Measurements from ENCODE around the gene ABLIM1. TPM values are rescaled to one million over a fixed set of nuclear protein-coding genes. Genes with fewer than 3 reads are reported as not detected.

Gene ABLIM1
- total and polyA plus RNA-seq, 4 donors: 20.0 to 135 (median 59.9) TPM

- Histone ChIP-seq H3K4me3 (peak overlapping the region; percentile 33), H3K27ac (ENCODE audit: low read depth in 1 of 2, low read length in 1 of 2) (no peak overlapping the region), H3K9ac (ENCODE audit: insufficient read depth in 1 of 2, low read length in 2 of 2) (peak overlapping the region; percentile 19 to 70), H3K4me1 (ENCODE audit: control insufficient read depth in 5 of 5, insufficient read depth in 5 of 5, low read length in 5 of 5) (peaks cover 0 to 63% (median 14%) of the 10 kb centered on the region in 5 donors), H3K36me3 (ENCODE audit: control insufficient read depth in 4 of 4, insufficient read depth in 4 of 4, low read length in 4 of 4) (no peaks in the 10 kb centered on the region), H3K27me3 (ENCODE audit: control insufficient read depth in 3 of 3, insufficient read depth in 3 of 3, low read length in 2 of 3) (peaks cover 0 to 9% (median 0%) of the 10 kb centered on the region in 3 donors), H3K9me3 (ENCODE audit: control insufficient read depth in 4 of 4, insufficient read depth in 3 of 4, low read length in 3 of 4) (peaks cover 0 to 2% (median 0%) of the 10 kb centered on the region in 4 donors)
- 15 to 22% methylated on average over 17 of the region's 17 CpGs for WGBS, 2 donors
- ATAC-seq (ENCODE audit: insufficient read depth, low FRiP score) (no peak), DNase-seq (peak; percentile 35 to 57 (median 52))
- no peak for TF ChIP-seq CTCF (IDR thresholded peaks at IDR 0.05; ENCODE audit: control extremely low read depth, extremely low read depth)
Observed at GRCh38 chr10:114402871-114403540, 255.1 kb downstream of the ABLIM1 start.

- peaks cover 0 to 2% (median 0%) of the 10 kb centered on the region in 4 donors for H3K9me3 ChIP-seq (ENCODE audit: control insufficient read depth in 4 of 4, insufficient read depth in 3 of 4, low read length in 3 of 4)
- H3K4me1 ChIP-seq (ENCODE audit: control insufficient read depth in 5 of 5, insufficient read depth in 5 of 5, low read length in 5 of 5): peaks cover 0 to 71% (median 14%) of the 10 kb centered on the region in 5 donors
- H3K27ac ChIP-seq (ENCODE audit: low read depth in 1 of 2, low read length in 1 of 2): no peak overlapping the region
- DNase-seq (peak in 1 of 3 donors; percentile 12), ATAC-seq (ENCODE audit: insufficient read depth, low FRiP score) (no peak)
- no peak for TF ChIP-seq CTCF (IDR thresholded peaks at IDR 0.05; ENCODE audit: control extremely low read depth, extremely low read depth)
- H3K9ac ChIP-seq (ENCODE audit: insufficient read depth in 1 of 2, low read length in 2 of 2): peak overlapping the region in 1 of 2 donors; percentile 66
- H3K36me3 ChIP-seq (ENCODE audit: control insufficient read depth in 4 of 4, insufficient read depth in 4 of 4, low read length in 4 of 4): no peaks in the 10 kb centered on the region
- 76 to 80% methylated on average over 2 of the region's 2 CpGs for WGBS, 2 donors
- H3K4me3 ChIP-seq: no peak overlapping the region
- H3K27me3 ChIP-seq (ENCODE audit: control insufficient read depth in 3 of 3, insufficient read depth in 3 of 3, low read length in 2 of 3): peaks cover 0 to 9% (median 0%) of the 10 kb centered on the region in 3 donors
Observed at GRCh38 chr10:114402233-114402632, 255.8 kb downstream of the ABLIM1 start.

DNA sequence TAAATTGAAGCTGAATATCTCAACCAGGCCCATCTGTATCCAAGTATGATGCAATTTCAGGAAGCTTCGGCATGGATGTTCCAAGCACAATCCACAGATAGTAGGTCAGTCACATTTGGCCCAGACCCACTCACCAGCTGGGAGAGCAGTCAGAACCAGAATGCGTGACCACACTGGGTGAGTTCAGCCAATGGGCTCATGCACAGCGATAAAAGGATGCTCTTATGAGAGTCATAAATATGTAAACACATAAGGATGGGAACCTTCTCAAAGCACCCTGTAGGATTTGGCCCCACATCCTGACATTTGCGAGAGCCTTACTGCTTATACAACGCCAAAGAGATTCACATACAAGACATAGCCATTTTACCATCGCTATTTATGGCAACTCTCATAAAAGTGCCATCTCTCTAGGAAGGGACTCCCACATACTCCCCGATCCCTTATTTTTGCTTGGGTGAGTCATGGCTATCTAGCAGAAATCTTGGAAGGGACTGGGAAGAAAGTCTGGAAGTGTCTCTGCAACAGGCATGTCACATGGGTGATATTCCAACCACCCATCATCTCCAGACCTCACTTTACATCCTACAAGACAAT, 256.8 kb downstream of the ABLIM1 start:
- TF ChIP-seq CTCF (IDR thresholded peaks at IDR 0.05; ENCODE audit: control extremely low read depth, extremely low read depth): no peak
- ATAC-seq (ENCODE audit: insufficient read depth, low FRiP score) (no peak), DNase-seq (peak; percentile 85 to 95 (median 87))
- WGBS, 2 donors: 76 to 83% methylated on average over 7 of the region's 7 CpGs
- H3K27ac ChIP-seq (ENCODE audit: low read depth in 1 of 2, low read length in 1 of 2): no peak overlapping the region
- H3K4me1 ChIP-seq (ENCODE audit: control insufficient read depth in 5 of 5, insufficient read depth in 5 of 5, low read length in 5 of 5): peaks cover 0 to 80% (median 21%) of the 10 kb centered on the region in 5 donors
- H3K27me3 ChIP-seq (ENCODE audit: control insufficient read depth in 3 of 3, insufficient read depth in 3 of 3, low read length in 2 of 3): peaks cover 0 to 9% (median 0%) of the 10 kb centered on the region in 3 donors
- peaks cover 0 to 2% (median 0%) of the 10 kb centered on the region in 4 donors for H3K9me3 ChIP-seq (ENCODE audit: control insufficient read depth in 4 of 4, insufficient read depth in 3 of 4, low read length in 3 of 4)
- no peak overlapping the region for H3K4me3 ChIP-seq
- no peak overlapping the region for H3K9ac ChIP-seq (ENCODE audit: insufficient read depth in 1 of 2, low read length in 2 of 2)
- H3K36me3 ChIP-seq (ENCODE audit: control insufficient read depth in 4 of 4, insufficient read depth in 4 of 4, low read length in 4 of 4): no peaks in the 10 kb centered on the region
